Parathyroid adenoma (tissue), 2 donors: Measurements from ENCODE around the gene WWP2.

Experiments used
- H2AFZ ChIP-seq: fragments of 300-600 bp; sonication (generic); one replicate; pipeline ENCODE4 v1.7.0; 2017; ENCODE audit warnings: antibody characterized with exemption, mild to moderate bottlenecking
- H3K27ac ChIP-seq: fragments of 300-600 bp; sonication (generic); one replicate; pipeline ENCODE4 v1.7.0; 2017
- H3K27me3 ChIP-seq: fragments of 300-600 bp; sonication (generic); one replicate; pipeline ENCODE4 v1.7.0; 2017; ENCODE audit warnings: low read length; ENCODE audit not compliant: control insufficient read depth, insufficient read depth
- H3K36me3 ChIP-seq: fragments of 300-600 bp; sonication (generic); one replicate; pipeline ENCODE4 v1.7.0; 2017; ENCODE audit warnings: low read length; ENCODE audit not compliant: control insufficient read depth, insufficient read depth
- H3K4me1 ChIP-seq: fragments of 300-600 bp; sonication (generic); one replicate; pipeline ENCODE4 v1.7.0; 2017; ENCODE audit warnings: control low read depth
- H3K4me2 ChIP-seq: fragments of 300-600 bp; sonication (generic); one replicate; pipeline ENCODE4 v1.7.0; 2017; ENCODE audit warnings: low read length
- H3K4me3 ChIP-seq: fragments of 300-600 bp; sonication (generic); one replicate; pipeline ENCODE4 v1.7.0; 2017; ENCODE audit warnings: low read depth, low read length
- H3K79me2 ChIP-seq: fragments of 300-600 bp; sonication (generic); one replicate; pipeline ENCODE4 v1.7.0; 2017; ENCODE audit warnings: control low read depth
- H3K9ac ChIP-seq: fragments of 300-600 bp; sonication (generic); one replicate; pipeline ENCODE4 v1.7.0; 2017; ENCODE audit warnings: mild to moderate bottlenecking
- H3K9me3 ChIP-seq: fragments of 300-600 bp; sonication (generic); one replicate; pipeline ENCODE4 v1.7.0; 2017; ENCODE audit warnings: low read length; ENCODE audit not compliant: control insufficient read depth
- CTCF ChIP-seq: fragments of 300-600 bp; sonication (generic); IDR thresholded peaks from one replicate; pipeline ENCODE4 v1.7.0; 2017; ENCODE audit warnings: antibody characterized with exemption, mild to moderate bottlenecking
- donor health status: primary hyperparathyroidism.

The WWP2 gene

DNA sequence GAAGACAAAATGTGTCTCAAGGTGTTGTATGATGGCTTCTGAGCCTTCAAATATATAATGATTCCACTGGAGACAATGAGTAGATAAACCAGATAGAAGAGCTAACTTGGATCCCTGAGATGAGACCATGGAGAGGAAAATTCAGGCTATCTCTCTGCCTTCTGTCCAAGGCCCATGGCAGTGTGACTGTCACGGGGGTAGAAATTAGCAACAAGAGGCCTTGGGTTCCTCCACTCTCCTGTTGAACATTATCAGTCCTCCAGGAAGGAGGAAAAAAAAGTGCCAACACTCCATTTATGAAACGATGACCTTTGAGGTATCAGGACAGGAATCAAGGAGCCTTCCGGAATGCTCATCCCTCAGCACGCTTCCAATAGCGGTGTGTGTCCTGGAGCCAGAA, 75.2 kb downstream of the WWP2 start:
- no peaks in the 10 kb centered on the region for H3K9me3 ChIP-seq
- no peaks in the 10 kb centered on the region for H3K27me3 ChIP-seq
- H3K4me2 ChIP-seq: no peak overlapping the region
- no peak overlapping the region for H3K9ac ChIP-seq
- TF ChIP-seq CTCF: no peak
- H3K36me3 ChIP-seq: no peaks in the 10 kb centered on the region
- no peak overlapping the region for H3K4me3 ChIP-seq
- H3K27ac ChIP-seq: no peak overlapping the region
- H3K79me2 ChIP-seq: peaks cover 18% of the 10 kb centered on the region
- no peaks in the 10 kb centered on the region for H3K4me1 ChIP-seq
- no peak overlapping the region for H2AFZ ChIP-seq

DNA sequence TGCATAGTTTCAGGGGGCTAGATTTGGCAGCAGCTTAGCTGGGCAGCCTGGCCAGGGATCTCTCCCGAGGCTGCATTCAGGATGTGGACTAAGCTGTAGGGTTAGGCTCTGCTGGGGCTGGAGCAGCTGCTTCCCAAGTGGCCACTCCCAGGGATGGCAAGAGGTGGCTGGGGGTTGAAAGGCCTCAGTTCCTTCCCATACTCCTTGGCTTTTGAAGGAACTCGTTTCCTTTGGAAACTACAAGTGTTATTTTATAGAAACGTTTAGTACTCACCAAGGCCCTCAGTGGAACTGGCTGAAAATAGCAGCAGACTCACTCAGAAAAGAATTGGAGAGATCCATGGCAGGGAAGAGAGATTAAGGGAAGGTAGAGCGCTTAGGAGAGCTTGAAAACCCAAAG, 76.4 kb downstream of the WWP2 start:
- Histone ChIP-seq H2AFZ (no peak overlapping the region), H3K4me1 (no peaks in the 10 kb centered on the region), H3K9ac (no peak overlapping the region), H3K4me2 (no peak overlapping the region), H3K9me3 (no peaks in the 10 kb centered on the region), H3K27me3 (no peaks in the 10 kb centered on the region), H3K27ac (no peak overlapping the region), H3K79me2 (peaks cover 18% of the 10 kb centered on the region), H3K4me3 (no peak overlapping the region), H3K36me3 (no peaks in the 10 kb centered on the region)
- no peak for TF ChIP-seq CTCF

GRCh38 chr16:69839240-69839688, 77.1 kb downstream of the WWP2 start:
- H3K4me2 ChIP-seq: no peak overlapping the region
- H3K27me3 ChIP-seq: no peaks in the 10 kb centered on the region
- no peaks in the 10 kb centered on the region for H3K4me1 ChIP-seq
- no peak overlapping the region for H3K4me3 ChIP-seq
- H2AFZ ChIP-seq: no peak overlapping the region
- H3K79me2 ChIP-seq: peaks cover 18% of the 10 kb centered on the region
- no peaks in the 10 kb centered on the region for H3K9me3 ChIP-seq
- H3K27ac ChIP-seq: no peak overlapping the region
- no peaks in the 10 kb centered on the region for H3K36me3 ChIP-seq
- TF ChIP-seq CTCF: no peak
- no peak overlapping the region for H3K9ac ChIP-seq

DNA sequence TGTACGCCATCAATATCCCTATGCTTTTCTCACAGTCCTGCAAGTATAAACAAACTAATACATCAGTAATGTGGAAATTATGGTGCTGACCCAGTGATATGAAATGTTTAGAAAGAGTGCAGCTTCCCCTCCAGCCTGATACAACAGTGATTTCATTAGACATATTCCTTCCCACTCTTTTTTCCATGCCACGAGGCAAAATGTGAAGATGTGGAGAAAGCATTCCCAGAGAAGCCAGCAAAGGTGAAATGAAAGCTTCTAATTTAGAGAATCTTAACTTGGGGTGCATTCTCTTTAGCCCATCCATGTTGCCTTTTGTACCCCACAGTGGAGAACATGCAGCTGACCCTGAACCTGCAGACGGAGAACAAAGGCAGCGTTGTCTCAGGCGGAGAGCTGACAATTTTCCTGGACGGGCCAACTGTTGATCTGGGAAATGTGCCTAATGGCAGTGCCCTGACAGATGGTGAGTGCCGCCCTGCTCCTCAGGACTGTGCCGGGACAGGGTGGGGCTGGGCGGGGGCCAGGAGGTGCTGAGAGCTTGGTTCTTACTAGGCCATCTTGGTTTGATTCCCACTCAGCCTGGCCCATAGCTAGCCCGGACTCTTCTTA, 77.8 kb downstream of the WWP2 start:
- H3K4me1 ChIP-seq: no peaks in the 10 kb centered on the region
- H3K27me3 ChIP-seq: no peaks in the 10 kb centered on the region
- H3K9ac ChIP-seq: no peak overlapping the region
- H3K27ac ChIP-seq: no peak overlapping the region
- no peaks in the 10 kb centered on the region for H3K9me3 ChIP-seq
- peaks cover 21% of the 10 kb centered on the region for H3K79me2 ChIP-seq
- H2AFZ ChIP-seq: no peak overlapping the region
- no peak overlapping the region for H3K4me3 ChIP-seq
- no peak for TF ChIP-seq CTCF
- H3K4me2 ChIP-seq: no peak overlapping the region
- no peaks in the 10 kb centered on the region for H3K36me3 ChIP-seq

DNA sequence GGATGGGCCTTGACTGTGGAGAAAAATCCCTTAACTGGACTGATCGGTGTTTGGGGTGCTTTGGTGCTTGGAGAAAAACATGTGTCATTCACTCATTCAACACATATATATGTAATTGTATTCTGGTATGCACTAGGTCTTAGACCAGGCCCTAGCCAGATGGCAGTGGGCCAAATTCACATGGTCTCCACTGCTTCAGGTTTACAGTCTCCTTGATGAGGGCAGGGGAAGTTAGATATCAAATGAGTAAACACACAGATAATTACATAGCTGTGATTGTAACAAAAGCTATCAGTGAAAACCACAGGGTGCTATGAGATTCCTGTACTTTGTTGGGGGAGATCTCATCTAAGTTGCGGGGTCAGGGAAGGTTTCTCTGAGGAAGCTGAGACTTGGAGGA, 78.8 kb downstream of the WWP2 start:
- H3K9ac ChIP-seq: no peak overlapping the region
- H3K27me3 ChIP-seq: no peaks in the 10 kb centered on the region
- no peak overlapping the region for H3K4me3 ChIP-seq
- peaks cover 17% of the 10 kb centered on the region for H3K79me2 ChIP-seq
- no peaks in the 10 kb centered on the region for H3K4me1 ChIP-seq
- H3K36me3 ChIP-seq: no peaks in the 10 kb centered on the region
- no peak for TF ChIP-seq CTCF
- H2AFZ ChIP-seq: no peak overlapping the region
- no peak overlapping the region for H3K4me2 ChIP-seq
- no peaks in the 10 kb centered on the region for H3K9me3 ChIP-seq
- H3K27ac ChIP-seq: no peak overlapping the region
